Liver (tissue), 3 donors: ENCODE results near the gene EMX2.

Experiments
- CTCF ChIP-seq: fragments of 150-350 bp; IDR thresholded peaks from 2 replicates; pipeline ENCODE4 v1.5.1; 2017; ENCODE audit warnings: improper control_type of control experiment, low read depth, low read length; ENCODE audit not compliant: missing input control
- GABPA ChIP-seq, 2 donors: IDR thresholded peaks in 1 of 2; conservative IDR thresholded peaks in 1 of 2; 2 replicates each; pipeline ENCODE4 v1.6.1; 2016; ENCODE audit warnings: antibody characterized with exemption in 2 of 2, mild to moderate bottlenecking in 1 of 2, moderate library complexity in 1 of 2
- RAD21 ChIP-seq, 2 donors: IDR thresholded peaks; 2 replicates each; pipeline ENCODE4 v1.6.1; 2016; ENCODE audit warnings: antibody characterized with exemption in 2 of 2, mild to moderate bottlenecking in 2 of 2
- REST ChIP-seq: IDR thresholded peaks from 2 replicates; pipeline ENCODE4 v1.6.1; 2016; ENCODE audit warnings: antibody characterized with exemption, mild to moderate bottlenecking
- donor health status: healthy.
- donor health status: healthy.

GRCh38 chr10:117509573-117509972, 33.0 kb upstream of the EMX2 start:
- TF ChIP-seq CTCF (no peak), REST (no peak), GABPA (IDR thresholded peaks at IDR 0.05 in 1 of 2, conservative IDR thresholded peaks at IDR 0.05 in 1 of 2) (no peak), RAD21 (IDR thresholded peaks at IDR 0.05) (no peak)
